Smooth muscle cell (in vitro differentiated cells): Measurements from ENCODE around the gene HSD17B11. TPM values are rescaled to one million over a fixed set of nuclear protein-coding genes. Genes with fewer than 3 reads are reported as not detected.

ENCODE experiments used
- DNase-seq: peaks from one replicate; lab custom pipeline; 2025; ENCODE audit not compliant: unreplicated experiment; lab: John Stamatoyannopoulos, UW
- H2AFZ ChIP-seq: fragments of 200-600 bp; sonication (generic); 2 replicates; pipeline ENCODE4 v1.6.0; 2016; ENCODE audit warnings: antibody characterized with exemption, low read depth, mild to moderate bottlenecking
- H3F3A ChIP-seq: fragments of 200-600 bp; sonication (generic); 2 replicates; pipeline ENCODE4 v1.6.0; 2017; ENCODE audit warnings: antibody characterized with exemption, low read depth
- H3K27ac ChIP-seq: fragments of 200-600 bp; sonication (generic); 2 replicates; pipeline ENCODE4 v1.5.1; 2016; ENCODE audit warnings: low read depth, mild to moderate bottlenecking
- H3K27me3 ChIP-seq: fragments of 200-600 bp; sonication (generic); 2 replicates; pipeline ENCODE4 v1.6.1; 2016; ENCODE audit warnings: low read depth, mild to moderate bottlenecking
- H3K36me3 ChIP-seq: fragments of 200-600 bp; sonication (generic); 2 replicates; pipeline ENCODE4 v1.5.1; 2016; ENCODE audit warnings: low read depth
- H3K4me1 ChIP-seq: fragments of 200-600 bp; sonication (generic); 2 replicates; pipeline ENCODE4 v1.5.1; 2016; ENCODE audit warnings: low read depth
- H3K4me2 ChIP-seq: fragments of 200-600 bp; sonication (generic); 2 replicates; pipeline ENCODE4 v1.6.0; 2016; ENCODE audit warnings: mild to moderate bottlenecking
- H3K4me3 ChIP-seq: fragments of 200-600 bp; sonication (generic); 2 replicates; pipeline ENCODE4 v1.5.1; 2016; ENCODE audit warnings: mild to moderate bottlenecking
- H3K79me2 ChIP-seq: fragments of 200-600 bp; sonication (generic); 2 replicates; pipeline ENCODE4 v1.6.0; 2016; ENCODE audit warnings: low read depth, mild to moderate bottlenecking
- H3K9ac ChIP-seq: fragments of 200-600 bp; sonication (generic); 2 replicates; pipeline ENCODE4 v1.6.0; 2016; ENCODE audit warnings: low read depth
- H3K9me3 ChIP-seq: fragments of 200-600 bp; sonication (generic); replicated peaks from 2 replicates; pipeline ENCODE4 v1.5.1; 2016; ENCODE audit warnings: low read depth
- H4K20me1 ChIP-seq: fragments of 200-600 bp; sonication (generic); 2 replicates; pipeline ENCODE4 v1.6.0; 2016; ENCODE audit warnings: low read depth
- WGBS: methylation state at CpG from one replicate; pipeline ENCODE4 v1.1.7; 2016; ENCODE audit warnings: low lambda C conversion rate; 5-methylcytosine and 5-hydroxymethylcytosine counted together
- polyA plus RNA-seq: library from polyadenylated mRNA; unstranded; fragments of >200 nt; fragmentation: Nextera tagmentation; extraction: Ambion mirVana; gene quantifications from 2 replicates; pipeline ENCODE4 v1.2.1, GENCODE V29; 2016
- total RNA-seq: library from RNA; depleted of rRNA; stranded (reverse); fragments of >200 nt; gene quantifications from 2 replicates; pipeline ENCODE4 v1.2.3, GENCODE V29; 2014
- TF ChIP-seq, protein P1 (sequence below): fragments of 200-600 bp; sonication (generic); IDR thresholded peaks from 2 replicates; pipeline ENCODE4 v1.5.1; 2017; ENCODE audit warnings: borderline replicate concordance, mild to moderate bottlenecking, antibody characterized with exemption; ENCODE audit not compliant: insufficient read depth, poor library complexity, severe bottlenecking

The HSD17B11 gene
- total and polyA plus RNA-seq, 2 experiments from 2014 or later = 12.8 to 52.2 TPM

DNA sequence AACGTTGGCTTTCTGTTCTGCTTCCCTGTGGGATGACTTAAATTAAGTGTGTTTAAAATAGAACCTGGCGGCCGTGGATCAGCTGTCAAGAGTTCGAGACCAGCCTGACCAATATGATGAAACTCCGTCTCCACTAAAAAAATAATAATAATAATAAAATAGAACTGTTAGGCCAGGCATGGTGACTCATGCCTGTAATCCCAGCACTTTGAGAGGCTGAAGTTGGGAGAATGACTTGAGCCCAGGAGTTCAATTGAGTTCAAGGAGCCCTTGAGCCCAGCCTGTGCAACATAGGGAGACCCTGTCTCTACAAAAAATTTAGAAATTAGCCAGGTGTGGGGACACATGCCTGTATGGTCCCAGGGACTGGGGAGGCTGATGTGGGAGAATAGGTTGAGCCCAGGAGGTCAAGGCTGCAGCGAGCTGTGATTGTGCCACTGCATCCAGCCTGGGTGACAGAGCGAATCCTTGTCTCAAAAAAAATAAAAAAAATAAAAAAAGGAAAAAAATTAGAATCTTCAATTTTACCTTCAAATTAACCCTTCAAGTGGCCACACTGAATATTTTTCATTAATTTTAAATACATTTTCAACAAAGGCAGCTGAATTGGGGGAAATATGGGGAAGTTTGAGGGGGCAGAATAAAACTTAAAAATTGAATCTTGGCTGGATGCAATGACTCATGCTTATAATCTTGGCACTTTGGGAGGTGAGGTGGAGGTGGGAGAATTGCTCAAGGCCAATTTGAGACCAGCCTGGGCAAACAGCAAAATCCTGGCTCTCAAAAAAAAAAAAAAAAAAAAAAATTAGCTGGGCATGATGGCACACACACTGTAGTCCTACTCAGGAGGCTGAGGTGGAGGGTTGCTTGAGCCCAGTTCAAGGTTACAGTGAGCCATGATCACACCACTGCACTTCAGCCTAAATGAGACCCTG, 36.6 kb downstream of the HSD17B11 start:
- no peak for DNase-seq
- no peak overlapping the region for H3K27ac ChIP-seq

DNA sequence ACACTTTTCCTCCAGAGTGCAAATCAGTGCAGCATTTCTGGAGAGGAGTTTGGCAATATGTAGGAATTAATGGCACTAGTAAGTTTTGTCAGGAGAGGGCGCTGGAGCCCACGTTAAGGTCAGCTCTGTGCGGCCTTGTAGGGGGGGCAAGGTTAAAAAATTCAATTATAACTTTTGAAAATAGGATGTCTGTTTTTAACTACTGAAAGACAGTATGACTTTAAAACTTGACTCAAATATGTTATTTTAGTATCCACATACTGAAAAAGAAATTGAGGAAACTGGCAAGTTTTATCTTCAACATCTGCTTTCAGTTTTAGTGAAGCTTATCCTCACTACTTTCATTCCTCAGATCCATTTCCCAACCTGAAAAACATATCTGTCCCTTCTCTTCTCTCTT, 37.4 kb downstream of the HSD17B11 start:
- Histone ChIP-seq H2AFZ (no peak overlapping the region), H4K20me1 (no peaks in the 10 kb centered on the region), H3F3A (peaks cover 3% of the 10 kb centered on the region), H3K79me2 (no peaks in the 10 kb centered on the region), H3K27ac (no peak overlapping the region), H3K36me3 (no peaks in the 10 kb centered on the region), H3K9ac (no peak overlapping the region), H3K4me1 (no peaks in the 10 kb centered on the region), H3K4me2 (no peak overlapping the region), H3K27me3 (no peaks in the 10 kb centered on the region), H3K9me3 (no peaks in the 10 kb centered on the region), H3K4me3 (no peak overlapping the region)
- no peak for DNase-seq
- WGBS = 10% methylated on average over 3 of the region's 3 CpGs
- TF ChIP-seq, protein P1, sequence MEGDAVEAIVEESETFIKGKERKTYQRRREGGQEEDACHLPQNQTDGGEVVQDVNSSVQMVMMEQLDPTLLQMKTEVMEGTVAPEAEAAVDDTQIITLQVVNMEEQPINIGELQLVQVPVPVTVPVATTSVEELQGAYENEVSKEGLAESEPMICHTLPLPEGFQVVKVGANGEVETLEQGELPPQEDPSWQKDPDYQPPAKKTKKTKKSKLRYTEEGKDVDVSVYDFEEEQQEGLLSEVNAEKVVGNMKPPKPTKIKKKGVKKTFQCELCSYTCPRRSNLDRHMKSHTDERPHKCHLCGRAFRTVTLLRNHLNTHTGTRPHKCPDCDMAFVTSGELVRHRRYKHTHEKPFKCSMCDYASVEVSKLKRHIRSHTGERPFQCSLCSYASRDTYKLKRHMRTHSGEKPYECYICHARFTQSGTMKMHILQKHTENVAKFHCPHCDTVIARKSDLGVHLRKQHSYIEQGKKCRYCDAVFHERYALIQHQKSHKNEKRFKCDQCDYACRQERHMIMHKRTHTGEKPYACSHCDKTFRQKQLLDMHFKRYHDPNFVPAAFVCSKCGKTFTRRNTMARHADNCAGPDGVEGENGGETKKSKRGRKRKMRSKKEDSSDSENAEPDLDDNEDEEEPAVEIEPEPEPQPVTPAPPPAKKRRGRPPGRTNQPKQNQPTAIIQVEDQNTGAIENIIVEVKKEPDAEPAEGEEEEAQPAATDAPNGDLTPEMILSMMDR = peak; percentile 66

More for the DNA sequence above, 36.6 kb downstream of the HSD17B11 start:
- TF ChIP-seq, protein P1 = no peak
- Histone ChIP-seq H3K4me2 (no peak overlapping the region), H3K79me2 (no peaks in the 10 kb centered on the region), H2AFZ (no peak overlapping the region), H3K4me3 (no peak overlapping the region), H3K9ac (no peak overlapping the region), H3K27me3 (no peaks in the 10 kb centered on the region), H3K36me3 (no peaks in the 10 kb centered on the region), H4K20me1 (no peaks in the 10 kb centered on the region), H3K9me3 (no peaks in the 10 kb centered on the region), H3F3A (peaks cover 3% of the 10 kb centered on the region), H3K4me1 (no peaks in the 10 kb centered on the region)
- WGBS = 87% methylated on average over 7 of the region's 7 CpGs

DNA sequence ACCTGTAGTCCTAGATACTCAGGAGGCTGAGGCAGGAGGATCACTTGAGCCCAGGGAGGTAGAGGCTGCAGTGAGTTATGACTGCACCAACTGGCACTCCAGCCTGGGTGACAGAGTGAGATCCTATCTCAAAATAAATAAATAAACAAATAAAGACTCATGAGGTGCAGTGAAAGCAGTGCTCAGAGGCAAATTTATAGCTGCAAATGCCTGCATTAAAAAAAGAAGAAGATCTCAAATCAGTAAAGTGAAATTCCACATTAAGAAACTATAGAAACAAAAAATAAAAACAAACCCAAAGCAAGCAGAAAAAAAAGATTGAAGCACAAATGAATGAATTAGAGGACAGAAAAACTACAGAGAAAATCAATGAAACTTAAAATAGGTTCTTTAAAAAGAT, 45.8 kb downstream of the HSD17B11 start:
- Histone ChIP-seq H3K27ac (no peak overlapping the region), H3K79me2 (no peaks in the 10 kb centered on the region), H3K27me3 (no peaks in the 10 kb centered on the region), H2AFZ (no peak overlapping the region), H3K4me3 (no peak overlapping the region), H3K36me3 (peaks cover 6% of the 10 kb centered on the region), H3F3A (no peaks in the 10 kb centered on the region), H4K20me1 (no peaks in the 10 kb centered on the region), H3K9ac (no peak overlapping the region), H3K4me1 (no peaks in the 10 kb centered on the region), H3K9me3 (no peaks in the 10 kb centered on the region), H3K4me2 (no peak overlapping the region)
- TF ChIP-seq, protein P1 = no peak
- no peak for DNase-seq
